Stimulated activated CD4-positive, alpha-beta T cell treated with anti-CD3 and anti-CD28 coated beads, TNF-alpha, amount 100 ng/mL, for 1 hour (primary cell): ENCODE data around the gene FAM171A1.
"Not testable (repeated sequence)": the region's sequence is repeated elsewhere in the genome, so short reads cannot be mapped to it uniquely, and the experiment has no call there.

Source experiments
- DNase-seq, 3 donors: peaks; one replicate each; pipeline ENCODE4 v3.0.0-alpha.2; 2020; ENCODE audit warnings: low read depth in 3 of 3, low spot score in 1 of 3

FAM171A1 gene

DNA sequence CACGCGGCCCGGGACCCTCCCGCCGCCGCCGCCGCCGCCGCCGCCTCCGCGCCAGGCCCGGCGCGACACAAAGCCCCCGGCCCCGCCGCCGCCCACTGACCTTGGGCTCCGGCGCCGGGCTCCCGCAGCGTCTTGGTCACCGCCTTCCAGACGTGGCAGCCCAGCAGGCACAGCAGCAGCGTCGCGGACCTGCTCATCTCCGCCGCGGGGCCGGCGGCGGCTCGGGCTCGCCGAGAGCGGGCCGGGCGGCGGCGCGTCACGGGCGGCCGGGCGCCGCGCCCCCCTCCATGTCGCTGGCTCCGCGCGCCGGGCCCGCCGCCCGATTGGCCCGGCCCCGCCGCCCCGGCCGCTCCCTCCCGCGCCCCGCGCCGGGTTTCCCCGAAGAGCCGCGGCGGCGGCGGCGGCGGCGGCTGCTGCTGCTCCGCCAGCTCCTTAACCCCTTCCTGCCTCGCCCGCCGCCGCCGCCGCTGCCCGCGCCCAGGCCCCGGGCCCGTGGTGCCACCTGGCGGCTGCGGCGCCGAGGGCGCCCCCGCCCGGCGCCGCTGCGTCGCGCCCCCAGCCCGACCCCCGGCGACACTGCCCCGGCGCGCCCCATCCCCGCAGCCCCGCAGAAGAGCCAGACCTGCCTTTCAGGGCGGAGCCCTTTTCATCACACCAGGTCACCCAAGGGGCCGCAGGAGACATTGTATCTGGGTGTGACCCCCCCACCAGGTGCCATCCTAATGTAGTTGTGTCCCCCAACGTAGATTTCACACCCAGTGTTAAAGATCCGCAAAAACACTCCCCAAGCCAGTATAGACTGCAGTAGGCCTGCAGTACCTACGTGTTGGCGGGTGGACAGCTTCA is at the start of gene FAM171A1:
FAM171A1 (minus strand) TSS at position 434 of the 846 bp plus-strand sequence; CDS start at position 197, 237 bp downstream.
- DNase-seq: peak; percentile 26 to 46 (median 27)

DNA sequence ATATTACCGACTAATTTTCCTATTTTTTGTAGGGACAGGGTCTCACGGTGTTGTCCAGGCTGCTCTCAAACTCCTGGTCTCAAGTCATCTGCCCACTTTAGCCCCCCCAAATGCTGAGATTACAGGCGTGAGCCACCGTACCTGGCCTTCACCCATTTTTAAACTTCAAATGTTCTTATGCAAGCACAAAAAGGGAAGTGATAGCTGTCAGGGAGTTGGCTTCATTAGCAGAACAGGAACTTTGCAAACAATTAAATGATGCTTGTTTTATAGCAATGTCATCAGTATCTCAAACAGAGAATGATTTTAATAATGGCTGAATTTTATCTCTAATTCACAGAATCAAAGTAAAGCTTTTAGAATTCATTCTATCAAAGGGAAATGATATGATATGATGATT is 49.8 kb upstream of the FAM171A1 start:
- no peak for DNase-seq

GRCh38 chr10:15419279-15419874 is 48.3 kb upstream of the FAM171A1 start:
- peak in 1 of 3 donors; percentile 3 for DNase-seq

- DNase-seq: no peak
Measured at GRCh38 chr10:15416034-15416433, 44.9 kb upstream of the FAM171A1 start.

- no peak for DNase-seq
Measured at GRCh38 chr10:15411010-15411409, 39.9 kb upstream of the FAM171A1 start.

- not testable (repeated sequence) for DNase-seq
Measured at GRCh38 chr10:15409350-15409749, 38.3 kb upstream of the FAM171A1 start.

- no peak for DNase-seq
Measured at GRCh38 chr10:15408557-15408956, 37.5 kb upstream of the FAM171A1 start.

- DNase-seq: no peak
Measured at GRCh38 chr10:15405319-15405718, 34.2 kb upstream of the FAM171A1 start.

DNA sequence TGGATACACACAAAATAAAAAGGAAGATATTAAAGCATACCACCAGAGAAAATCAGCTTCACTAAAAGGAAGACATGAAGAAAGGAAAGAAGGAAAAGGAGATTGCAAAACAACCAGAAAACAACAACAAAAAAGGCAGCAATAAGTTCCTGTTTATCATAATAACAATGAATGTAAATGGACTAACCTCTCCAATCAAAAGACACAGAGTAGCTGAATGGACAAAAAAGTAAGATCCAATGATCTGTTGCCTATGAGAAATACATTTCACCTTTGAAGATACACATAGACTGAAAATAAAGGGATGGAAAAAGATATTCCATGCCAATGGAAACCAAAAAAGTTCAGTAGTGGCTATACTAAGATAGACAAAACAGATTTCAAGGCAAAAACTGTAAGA is 30.3 kb upstream of the FAM171A1 start:
- no peak for DNase-seq

DNA sequence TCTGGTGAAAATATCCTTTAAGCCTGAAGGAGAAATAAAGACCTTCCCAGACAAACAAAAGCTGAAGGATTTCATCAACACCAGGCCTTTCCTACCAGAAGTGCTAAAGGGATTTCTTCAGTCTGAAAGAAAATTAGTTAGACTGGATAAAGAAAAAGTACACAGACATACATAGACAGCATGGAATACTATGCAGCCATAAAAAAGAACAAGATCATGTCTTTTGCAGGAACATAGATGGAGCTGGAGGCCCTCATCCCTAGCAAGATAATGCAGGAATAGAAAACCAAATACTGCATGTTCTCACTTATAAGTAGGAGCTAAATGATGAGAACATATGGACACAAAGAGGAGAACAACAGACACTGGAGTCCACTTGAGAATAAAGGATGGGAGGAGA is 29.4 kb upstream of the FAM171A1 start:
- not testable (repeated sequence) for DNase-seq

DNA sequence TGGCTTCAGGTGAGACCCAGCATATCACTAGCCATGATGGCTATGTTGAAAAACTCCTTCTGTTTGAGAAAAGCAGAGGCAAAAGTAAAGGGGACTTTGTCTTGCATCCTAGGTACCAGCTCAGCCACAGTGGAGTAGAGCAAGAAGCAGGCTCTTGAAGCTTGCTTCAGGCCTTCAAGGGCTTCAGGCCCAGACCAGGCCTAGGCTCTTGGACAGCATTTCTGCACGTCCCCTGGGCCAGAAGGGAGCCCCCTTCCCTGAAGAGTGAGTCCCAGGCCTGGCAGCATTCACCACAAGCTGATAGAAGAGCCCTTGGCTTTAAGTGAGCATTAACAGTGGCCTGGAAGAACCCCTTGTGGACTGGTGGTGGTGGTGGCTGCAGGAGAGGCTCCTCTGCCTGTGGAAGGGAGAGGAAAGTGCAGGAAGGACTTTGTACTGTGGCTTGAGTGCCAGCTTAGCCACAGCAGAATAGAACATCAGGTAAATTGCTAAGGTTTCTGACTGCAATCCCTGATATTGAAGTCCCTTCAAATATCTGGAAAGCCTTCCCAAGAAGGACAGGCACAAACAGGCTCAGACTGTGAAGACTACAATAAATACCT is 28.1 kb upstream of the FAM171A1 start:
- no peak for DNase-seq

- no peak for DNase-seq
Measured at GRCh38 chr10:15395935-15396334, 24.8 kb upstream of the FAM171A1 start.

- no peak for DNase-seq
Measured at GRCh38 chr10:15393139-15393825, 22.2 kb upstream of the FAM171A1 start.

- DNase-seq: no peak
Measured at GRCh38 chr10:15391491-15391890, 20.4 kb upstream of the FAM171A1 start.

GRCh38 chr10:15388172-15388571 is 17.1 kb upstream of the FAM171A1 start:
- not testable (repeated sequence) for DNase-seq

GRCh38 chr10:15387021-15387420 is 15.9 kb upstream of the FAM171A1 start:
- no peak for DNase-seq

DNA sequence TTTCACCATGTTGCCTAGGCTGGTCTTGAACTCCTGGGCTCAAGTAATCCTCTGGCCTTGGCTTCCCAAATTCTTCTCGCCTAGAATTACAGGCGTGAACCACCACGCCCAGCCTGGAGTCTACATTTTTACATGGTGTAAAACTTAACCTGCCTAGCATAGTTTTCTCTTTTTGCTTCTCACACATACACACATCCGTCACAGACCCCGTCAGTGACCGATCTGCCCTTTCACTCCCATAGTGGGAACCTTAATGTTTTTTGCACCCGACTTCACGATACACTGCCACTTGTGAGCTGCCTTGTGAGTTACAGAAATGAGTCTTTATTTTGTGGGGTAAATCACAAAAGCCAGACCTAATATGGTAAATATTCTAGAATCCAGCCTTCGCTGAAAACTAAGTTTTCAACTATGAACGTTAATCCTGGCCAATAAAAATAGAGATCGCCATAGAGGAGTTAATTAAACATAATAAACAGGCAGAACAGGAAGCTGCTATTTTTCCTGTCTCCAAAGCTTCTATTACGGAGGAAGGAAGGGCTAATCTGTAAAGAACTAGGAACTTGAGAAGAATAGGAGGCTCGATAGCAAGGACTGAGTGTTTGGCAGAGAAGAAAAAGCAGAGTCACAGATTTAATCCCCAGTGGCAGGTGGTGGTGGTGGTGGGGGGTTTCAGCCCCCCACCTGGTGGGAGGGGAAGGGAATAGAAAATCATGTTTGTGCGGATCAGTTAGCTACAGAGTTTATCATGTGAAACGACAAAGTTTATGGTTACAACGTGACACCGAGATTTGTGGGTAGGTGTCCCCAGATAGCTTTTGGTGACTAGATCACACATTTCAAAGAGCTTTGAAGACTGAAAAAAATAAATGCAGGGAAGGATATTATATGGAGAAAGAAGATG is 14.7 kb upstream of the FAM171A1 start:
- no peak for DNase-seq

GRCh38 chr10:15381420-15381819 is 10.3 kb upstream of the FAM171A1 start:
- DNase-seq: no peak

GRCh38 chr10:15379078-15379477 is 8.0 kb upstream of the FAM171A1 start:
- no peak for DNase-seq

GRCh38 chr10:15378569-15378968 is 7.5 kb upstream of the FAM171A1 start:
- no peak for DNase-seq

DNA sequence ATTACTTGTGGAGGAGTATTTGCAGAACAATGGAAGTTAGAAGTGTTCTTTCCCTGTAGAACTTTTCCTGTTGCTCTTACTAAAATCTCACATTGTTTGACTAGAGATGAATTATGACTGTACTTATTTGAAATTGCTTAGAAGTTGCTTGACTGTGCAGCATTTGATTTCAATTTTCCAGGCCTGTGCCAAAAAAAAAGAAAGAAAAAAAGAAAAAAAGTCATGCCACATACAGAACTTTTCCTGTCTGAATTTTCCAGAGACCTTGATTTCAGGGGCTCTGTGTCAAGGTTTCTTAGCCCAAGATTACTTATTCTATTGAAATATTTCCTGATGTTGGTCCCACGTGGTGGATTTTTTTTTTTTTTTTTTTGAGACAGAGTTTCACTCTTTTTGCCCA is 3.5 kb upstream of the FAM171A1 start:
- DNase-seq: no peak
